ENCODE results near the gene NRP1. TPM values are rescaled to one million over a fixed set of nuclear protein-coding genes. Genes with fewer than 3 reads are reported as not detected.

The NRP1 gene
- total and polyA plus RNA-seq, 2 donors (not counting 3 experiments of a cell fraction or from before 2014, with no cell fraction given) = 122 to 306 TPM

- no peak for FAIRE-seq
- Histone ChIP-seq H4K20me1 (replicated peaks; ENCODE audit: control insufficient read depth, extremely low read depth, insufficient read depth, low read length) (no peaks in the 10 kb centered on the region), H3K27me3 (ENCODE audit: control insufficient read depth in 2 of 2, insufficient read depth in 2 of 2, low read length in 2 of 2) (no peaks in the 10 kb centered on the region), H3K9me3 (replicated peaks; ENCODE audit: control insufficient read depth, insufficient read depth, low read length) (no peaks in the 10 kb centered on the region), H3K4me3 (replicated peaks in 1 of 3; ENCODE audit: insufficient read depth in 1 of 3, low read depth in 1 of 3, low read length in 3 of 3) (no peak overlapping the region), H3K79me2 (ENCODE audit: control insufficient read depth, insufficient read depth, low read length) (peaks cover 99% of the 10 kb centered on the region), H3K9ac (replicated peaks; ENCODE audit: extremely low read depth, insufficient read depth, low read length) (no peak overlapping the region), H3K36me3 (ENCODE audit: control insufficient read depth in 2 of 2, extremely low read depth in 1 of 2, insufficient read depth in 2 of 2, low read length in 2 of 2) (peaks cover 3% of the 10 kb centered on the region in 2 experiments), H3K4me1 (ENCODE audit: control insufficient read depth, extremely low read depth, insufficient read depth, low read length) (peaks cover 39% of the 10 kb centered on the region), H3K4me2 (ENCODE audit: insufficient read depth, low read length) (no peak overlapping the region), H2AFZ (ENCODE audit: low read depth, low read length) (no peak overlapping the region), H3K27ac (ENCODE audit: insufficient read depth, low read depth, low read length) (no peak overlapping the region), H3K9me1 (replicated peaks; ENCODE audit: control insufficient read depth, extremely low read depth, insufficient read depth, low read length) (no peaks in the 10 kb centered on the region)
- intact Hi-C loops (cut with micrococcal nuclease) = no loop called here
- ChIA-PET POLR2A (no interaction called here), CTCF (interaction anchor here (1.1 to 2.0 kb wide), 7 partner anchors 9 to 94 kb away, joined by 3 to 7 read pairs (median 3); no protein-coding TSS in a partner anchor)
- TF ChIP-seq GATA2 (IDR thresholded peaks at IDR 0.05; ENCODE audit: insufficient read depth, insufficient read length, low read depth, low read length) (no peak), MAX (IDR thresholded peaks at IDR 0.05; ENCODE audit: insufficient read depth, insufficient read length) (no peak), POLR2AphosphoS5 (IDR thresholded peaks at IDR 0.05; ENCODE audit: insufficient read depth, low read depth, low read length) (no peak), EZH2 (IDR thresholded peaks at IDR 0.05; ENCODE audit: borderline replicate concordance, low read depth, low read length, severe bottlenecking) (no peak), FOS (IDR thresholded peaks at IDR 0.05; ENCODE audit: borderline replicate concordance, insufficient read depth, low read length) (no peak), POLR2A (IDR thresholded peaks at IDR 0.05; ENCODE audit: low read depth, low read length) (no peak), MYC (IDR thresholded peaks at IDR 0.05; ENCODE audit: low read depth, low read length) (no peak), JUN (IDR thresholded peaks at IDR 0.05; ENCODE audit: borderline replicate concordance, insufficient read depth, insufficient read length, low read depth) (no peak)
- DNase-seq (ENCODE audit: low read depth, low spot score) = no peak
- BruUV-seq (replicated peaks) = no TSS peak
- dilution Hi-C loops (cut with MboI; ENCODE audit: extremely low pct_ligation_motif_present, low sequenced_read_pairs) = no loop called here
Measured at GRCh38 chr10:33287112-33287511, 47.4 kb downstream of the NRP1 start.

Data from endothelial cell of umbilical vein (primary cell).